ENCODE data around the gene DDC. TPM values are rescaled to one million over a fixed set of nuclear protein-coding genes. Genes with fewer than 3 reads are reported as not detected.
"Not testable (repeated sequence)": the region's sequence is repeated elsewhere in the genome, so short reads cannot be mapped to it uniquely, and the experiment has no call there.

DDC gene
- total and polyA plus RNA-seq, 7 donors: 0.36 to 77.2 (median 49.9) TPM; not detected in 3

- no peaks in the 10 kb centered on the region for H3K27me3 ChIP-seq
- WGBS, 2 donors: 94 to 96% methylated on average over 13 of the region's 13 CpGs
- TF ChIP-seq POLR2AphosphoS5 (IDR thresholded peaks at IDR 0.05) (no peak), EP300 (IDR thresholded peaks at IDR 0.05) (no peak), CTCF (IDR thresholded peaks at IDR 0.05) (no peak), POLR2A (IDR thresholded peaks at IDR 0.05) (no peak)
- H3K4me3 ChIP-seq: no peak overlapping the region
- intact Hi-C loops (cut with DNase I): no loop called here
- peaks cover 0 to 5% (median 5%) of the 10 kb centered on the region in 4 donors for H3K4me1 ChIP-seq
- H3K36me3 ChIP-seq: no peaks in the 10 kb centered on the region
- no peaks in the 10 kb centered on the region for H3K9me3 ChIP-seq
- DNase-seq: no peak
- H3K27ac ChIP-seq: no peak overlapping the region
Observed at GRCh38 chr7:50463035-50463434, 102.2 kb downstream of the DDC start.

- H3K4me3 ChIP-seq: no peak overlapping the region
- no peak overlapping the region for H3K27ac ChIP-seq
- no peak for DNase-seq
- TF ChIP-seq CTCF (IDR thresholded peaks at IDR 0.05) (no peak), EP300 (IDR thresholded peaks at IDR 0.05) (no peak)
- H3K27me3 ChIP-seq: no peaks in the 10 kb centered on the region
- intact Hi-C loops (cut with DNase I): no loop called here
- H3K9me3 ChIP-seq: no peaks in the 10 kb centered on the region
- H3K36me3 ChIP-seq: no peaks in the 10 kb centered on the region
- WGBS, 2 donors: 79 to 87% methylated on average over 4 of the region's 4 CpGs
- no peaks in the 10 kb centered on the region for H3K4me1 ChIP-seq
Observed at GRCh38 chr7:50462361-50462760, 102.8 kb downstream of the DDC start.

- Histone ChIP-seq H3K9me3 (no peaks in the 10 kb centered on the region), H3K36me3 (no peaks in the 10 kb centered on the region), H3K27ac (no peak overlapping the region), H3K4me1 (no peaks in the 10 kb centered on the region), H3K27me3 (no peaks in the 10 kb centered on the region), H3K4me3 (no peak overlapping the region)
- no peak for DNase-seq
- TF ChIP-seq POLR2A (IDR thresholded peaks at IDR 0.05): no peak
- TF ChIP-seq POLR2AphosphoS5 (IDR thresholded peaks at IDR 0.05): no peak
- TF ChIP-seq CTCF (IDR thresholded peaks at IDR 0.05): no peak
- no peak for TF ChIP-seq EP300 (IDR thresholded peaks at IDR 0.05)
- intact Hi-C loops (cut with DNase I): no loop called here
- 96 to 98% methylated on average over 1 of the region's 1 CpG for WGBS, 2 donors
Observed at GRCh38 chr7:50461695-50462094, 103.5 kb downstream of the DDC start.

- H3K9me3 ChIP-seq; H3K27ac ChIP-seq; H3K36me3 ChIP-seq; H3K4me1 ChIP-seq; DNase-seq; H3K4me3 ChIP-seq; H3K27me3 ChIP-seq; intact Hi-C loops (cut with DNase I): not testable (repeated sequence)
- WGBS, 2 donors: 97 to 98% methylated on average over 26 to 27 of the region's 27 CpGs
Observed at GRCh38 chr7:50459183-50459582, 106.0 kb downstream of the DDC start.

GRCh38 chr7:50458651-50459050 lies 106.6 kb downstream of the DDC start:
- WGBS, 2 donors: 83 to 92% methylated on average over 2 to 3 of the region's 4 CpGs
- not testable (repeated sequence) for H3K9me3 ChIP-seq

GRCh38 chr7:50456371-50457123 lies 108.7 kb downstream of the DDC start:
- 60 to 81% methylated on average over 3 of the region's 3 CpGs for WGBS, 2 donors
- H3K4me1 ChIP-seq: no peaks in the 10 kb centered on the region
- intact Hi-C loops (cut with DNase I): no loop called here
- no peaks in the 10 kb centered on the region for H3K9me3 ChIP-seq
- H3K27ac ChIP-seq: no peak overlapping the region
- DNase-seq: no peak
- H3K27me3 ChIP-seq: no peaks in the 10 kb centered on the region
- H3K4me3 ChIP-seq: no peak overlapping the region
- no peaks in the 10 kb centered on the region for H3K36me3 ChIP-seq
- TF ChIP-seq CTCF (IDR thresholded peaks at IDR 0.05) (no peak), POLR2A (IDR thresholded peaks at IDR 0.05) (no peak), POLR2AphosphoS5 (IDR thresholded peaks at IDR 0.05) (no peak), EP300 (IDR thresholded peaks at IDR 0.05) (no peak)

More at GRCh38 chr7:50458651-50459050, 106.6 kb downstream of the DDC start:
- intact Hi-C loops (cut with DNase I); H3K4me1 ChIP-seq; DNase-seq; H3K36me3 ChIP-seq; H3K4me3 ChIP-seq; H3K27me3 ChIP-seq; H3K27ac ChIP-seq: not testable (repeated sequence)

Data from sigmoid colon (tissue), 7 donors.